ENCODE data around the gene STRA8.
"Not testable (repeated sequence)": the region's sequence is repeated elsewhere in the genome, so short reads cannot be mapped to it uniquely, and the experiment has no call there.

STRA8 gene

DNA sequence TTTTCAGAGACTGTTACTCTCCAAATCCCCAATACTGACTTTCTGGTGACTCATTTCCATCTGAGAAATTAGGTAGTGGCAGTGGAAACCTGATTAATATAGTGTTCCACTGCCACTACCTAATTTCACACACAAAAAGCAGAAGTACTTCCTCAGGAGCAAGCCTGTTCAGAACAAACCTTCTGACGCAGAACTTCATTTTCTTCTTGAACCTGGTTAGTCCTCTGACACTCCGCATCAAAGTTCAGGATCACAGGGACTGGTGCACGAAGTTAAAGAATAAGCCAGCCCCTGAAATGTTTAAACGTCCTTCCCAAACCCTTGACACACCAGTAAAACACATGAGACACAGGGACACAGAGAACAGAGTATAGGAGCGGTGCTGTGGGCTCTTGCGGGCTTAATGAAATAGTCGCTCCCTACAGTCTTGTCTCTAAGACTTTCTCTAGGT lies 26.7 kb upstream of the STRA8 start:
- DNase-seq, result no peak

DNA sequence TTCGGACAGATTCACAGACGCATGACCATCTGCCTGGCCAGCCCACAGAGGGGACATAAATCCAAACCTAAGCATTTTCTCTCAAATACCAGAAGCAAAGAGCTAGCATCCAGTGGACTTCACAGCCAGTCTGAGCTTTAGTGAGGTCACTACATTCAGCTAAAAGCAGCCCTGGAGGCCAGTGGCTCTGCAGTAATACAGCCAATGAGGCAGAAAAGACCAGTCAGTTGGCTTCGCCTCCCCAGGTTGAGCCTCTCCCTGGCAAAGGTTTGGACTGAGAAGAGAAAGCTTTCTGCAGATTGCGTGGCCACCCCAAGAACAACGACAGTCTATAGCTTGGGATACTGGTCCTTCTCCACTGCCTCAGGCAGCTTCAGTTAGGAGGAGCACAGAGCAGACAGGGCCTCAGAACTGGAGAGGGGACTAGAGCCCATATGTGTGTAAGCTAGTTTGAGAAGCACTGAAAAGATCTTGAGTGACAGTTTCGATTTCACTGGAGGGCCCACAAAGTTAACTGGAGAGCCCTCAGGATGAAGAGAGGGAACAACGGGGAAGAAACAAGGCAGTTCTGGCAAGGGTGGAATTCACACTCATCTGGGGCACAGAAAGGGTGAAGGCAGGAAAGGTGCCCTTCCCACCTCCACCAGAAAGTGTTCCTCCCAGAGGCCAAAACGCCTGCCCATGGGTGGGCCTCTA lies 26.1 kb upstream of the STRA8 start:
- DNase-seq, result no peak

DNA sequence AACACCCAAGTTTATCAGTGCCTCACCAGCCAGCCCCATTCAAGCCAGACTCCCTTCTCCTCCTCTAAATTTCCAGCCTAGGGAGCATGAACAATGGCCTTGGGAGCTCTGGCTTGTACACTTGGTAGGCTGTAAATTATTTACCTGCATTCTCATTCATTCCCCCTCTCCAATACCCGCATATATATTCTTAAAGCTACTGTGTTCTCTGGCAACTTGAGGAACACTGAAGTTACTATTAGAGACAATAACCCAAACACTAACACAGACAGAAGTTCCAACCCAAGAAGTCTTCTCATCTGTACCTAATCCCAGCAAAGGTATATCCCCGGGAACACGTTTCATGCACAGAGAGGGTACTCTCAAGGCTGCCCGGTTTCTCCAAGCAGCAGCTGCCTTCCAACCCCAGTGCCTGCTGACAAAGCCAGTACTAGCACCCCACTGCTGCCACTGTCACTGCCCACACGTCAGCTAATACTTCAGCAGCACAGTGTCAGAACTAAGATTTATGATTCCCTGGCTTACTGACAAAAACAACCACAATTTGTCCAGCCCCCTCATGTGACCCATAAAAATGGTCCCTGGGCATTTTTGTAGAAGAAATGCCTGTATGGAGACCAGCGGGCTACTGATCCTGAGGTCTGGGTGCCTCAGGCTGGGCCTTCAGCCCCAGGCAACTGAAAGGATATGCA lies 25.4 kb upstream of the STRA8 start:
- DNase-seq, result no peak

- DNase-seq, result no peak
Observed at GRCh38 chr7:135209225-135209834, 24.3 kb upstream of the STRA8 start.

GRCh38 chr7:135210888-135211178 lies 22.8 kb upstream of the STRA8 start:
- peak; percentile 29 for DNase-seq

DNA sequence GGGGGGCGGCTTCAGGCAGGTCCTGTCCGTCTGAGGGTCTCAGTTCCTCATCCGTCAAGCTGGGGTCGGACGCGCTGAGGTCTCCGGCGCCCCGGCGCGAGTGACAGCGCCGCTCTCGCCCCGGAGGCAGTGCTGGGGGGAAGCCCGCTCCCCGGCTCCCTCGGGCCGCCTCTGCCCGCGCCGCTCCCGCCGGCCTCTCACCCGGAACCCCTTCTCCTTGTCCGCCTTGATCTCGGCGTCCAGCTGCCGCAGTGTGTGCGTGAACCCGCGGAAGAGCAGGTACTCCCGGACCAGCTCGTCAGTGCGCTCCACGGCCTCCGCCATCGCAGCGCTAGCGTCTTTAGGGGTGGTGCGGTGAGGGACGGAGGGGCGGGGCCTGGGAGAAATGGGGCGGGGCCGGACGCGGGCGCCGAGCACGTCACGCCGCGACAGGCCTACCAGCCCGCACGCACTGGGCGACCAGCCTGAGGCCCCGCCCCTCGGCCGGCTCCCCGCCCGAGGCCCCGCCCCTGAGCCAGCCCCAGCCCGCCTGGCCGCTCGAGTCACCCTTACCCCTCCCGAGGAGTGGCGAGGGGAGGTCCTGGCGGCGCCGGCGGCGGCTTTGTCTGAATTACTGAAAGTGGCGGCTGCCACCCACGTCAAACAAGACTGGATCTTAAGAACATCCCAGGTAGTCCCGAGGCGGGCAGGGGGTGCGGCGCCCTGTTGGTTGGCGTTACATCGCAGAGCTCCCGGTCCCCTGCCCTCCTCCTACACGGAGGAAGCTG lies 22.3 kb upstream of the STRA8 start, which contains the start of gene WDR91:
Gene WDR91 (minus strand): TSS at position 348 of the 767 bp plus-strand sequence. CDS start 24 bp downstream, at position 324.
- DNase-seq, result peak; percentile 91

DNA sequence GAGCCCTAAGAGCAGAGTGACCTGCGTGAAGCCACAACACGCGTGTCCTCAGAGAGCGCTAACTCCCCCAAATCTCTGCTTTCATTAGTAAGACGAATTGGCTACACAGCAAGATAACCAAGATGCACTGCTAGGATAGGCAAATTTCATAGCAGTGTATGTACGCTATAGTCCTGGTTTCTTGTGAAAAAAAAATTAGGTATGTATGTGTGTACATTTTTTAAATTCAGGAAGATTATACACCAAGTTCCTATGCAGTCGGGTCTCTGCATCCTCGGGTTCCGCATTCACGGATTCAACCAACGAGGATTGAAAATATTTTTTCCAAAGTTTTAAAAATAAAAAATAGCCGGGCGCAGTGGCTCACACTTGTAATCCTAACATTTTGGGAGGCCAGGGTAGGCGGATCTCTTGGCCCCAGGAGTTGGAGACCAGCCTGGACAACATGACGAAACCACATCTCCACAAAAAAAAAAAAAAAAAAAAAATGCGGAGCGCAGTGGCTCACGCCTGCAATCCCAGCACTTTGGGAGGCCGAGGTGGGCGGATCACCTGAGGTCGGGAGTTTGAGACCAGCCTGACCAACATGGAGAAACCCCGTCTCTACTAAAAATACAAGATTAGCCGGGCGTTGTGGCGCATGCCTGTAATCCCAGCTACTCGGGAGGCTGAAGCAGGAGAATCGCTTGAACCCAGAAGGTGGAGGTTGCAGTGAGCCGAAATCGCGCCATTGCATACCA lies 21.5 kb upstream of the STRA8 start:
- DNase-seq, result not testable (repeated sequence)

GRCh38 chr7:135213831-135214230 lies 19.8 kb upstream of the STRA8 start:
- DNase-seq, result no peak

DNA sequence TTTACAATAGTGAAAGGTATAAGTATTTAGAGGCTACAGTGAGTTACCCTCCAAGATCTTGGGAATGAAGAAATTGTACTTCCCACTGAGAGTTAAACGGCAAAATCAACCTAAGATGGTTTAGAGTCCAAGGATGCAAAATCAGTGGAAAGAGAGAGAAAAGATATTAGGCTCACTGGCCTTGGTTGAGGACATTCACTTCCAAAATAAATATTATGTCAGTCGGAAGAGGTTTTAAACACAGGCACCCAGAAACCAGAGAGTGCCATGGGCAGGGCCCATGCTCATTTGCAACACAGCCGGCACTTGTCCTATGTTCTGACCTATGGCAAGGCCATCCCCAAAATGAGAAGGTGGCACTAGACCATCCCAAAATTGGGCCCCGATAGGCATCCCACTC lies 18.5 kb upstream of the STRA8 start:
- no peak for DNase-seq

DNA sequence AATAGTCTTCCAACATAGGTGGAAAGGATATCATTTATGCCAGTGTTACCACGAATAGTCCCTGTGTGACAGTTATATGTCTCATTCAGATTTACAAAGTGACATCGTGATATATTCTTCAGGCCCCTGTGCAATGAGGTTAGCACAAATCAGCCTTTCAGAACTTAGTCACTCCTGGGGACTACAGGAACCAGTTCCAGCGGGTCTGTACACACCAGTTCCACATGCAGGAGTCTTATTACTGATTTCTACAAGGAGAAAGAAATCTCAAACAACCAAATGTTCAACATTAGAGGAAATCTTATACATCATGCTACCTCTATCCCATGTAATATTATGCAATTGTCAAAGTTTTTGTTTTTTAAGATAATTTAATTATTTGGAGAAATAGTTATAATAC lies 17.9 kb upstream of the STRA8 start:
- no peak for DNase-seq

- DNase-seq, result no peak
Observed at GRCh38 chr7:135217645-135218509, 15.8 kb upstream of the STRA8 start.

DNA sequence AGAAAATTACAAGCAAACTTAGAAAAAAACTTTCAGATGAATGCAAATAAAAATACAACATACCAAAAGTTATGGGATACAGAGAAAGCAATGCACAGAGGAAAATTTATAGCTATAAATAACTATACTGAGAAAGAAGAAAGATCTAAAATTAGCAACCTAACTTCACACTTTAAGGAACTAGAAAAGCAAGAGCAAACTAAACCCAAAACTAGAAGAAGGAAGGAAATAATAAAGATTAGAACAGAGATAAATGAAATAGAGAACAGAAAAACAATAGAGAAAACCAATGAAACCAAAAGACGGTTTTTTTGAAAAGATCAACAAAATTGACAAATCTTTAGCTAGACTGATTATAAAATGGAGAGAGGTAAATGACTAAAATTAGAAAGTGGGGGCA lies 9.6 kb upstream of the STRA8 start:
- no peak for DNase-seq

DNA sequence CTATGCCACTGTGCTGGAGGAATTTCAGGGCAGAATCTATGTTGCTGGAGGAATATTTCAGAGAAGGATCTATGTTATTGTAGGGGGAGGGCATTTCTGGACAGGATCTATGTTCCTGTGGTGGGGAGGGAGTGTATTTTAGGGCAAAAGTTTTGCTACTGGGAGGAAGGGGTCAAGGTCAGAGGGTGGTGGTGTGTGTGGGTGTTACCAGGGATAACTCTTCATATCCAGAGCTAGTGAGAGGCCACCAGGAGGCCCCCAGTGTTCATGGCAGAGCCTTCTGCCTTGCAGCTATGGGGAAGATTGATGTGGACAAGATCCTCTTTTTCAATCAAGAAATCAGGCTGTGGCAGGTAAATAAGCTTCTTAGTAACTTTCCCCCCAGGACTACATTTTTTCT lies 2.0 kb upstream of the STRA8 start:
- DNase-seq, result no peak

DNA sequence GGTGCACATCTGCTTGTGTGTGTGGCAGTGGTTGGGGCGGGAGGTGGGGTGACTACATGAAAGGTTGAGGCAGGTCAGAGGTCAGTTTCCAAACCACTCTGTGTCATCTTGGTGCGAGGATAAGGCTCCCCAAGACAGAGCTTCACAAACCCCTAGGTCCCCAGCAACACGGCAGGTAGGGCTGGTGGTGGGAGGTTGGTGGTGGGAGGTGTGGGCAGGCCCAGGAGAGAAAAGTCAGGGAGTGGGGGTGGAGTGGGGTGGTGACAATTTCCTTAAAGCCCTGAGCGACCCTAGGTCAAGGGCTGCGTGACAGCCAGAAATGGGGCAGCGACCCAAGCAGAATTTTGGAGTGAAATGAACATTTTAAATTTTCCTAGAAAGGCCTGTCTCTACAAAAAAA lies 1.6 kb upstream of the STRA8 start:
- no peak for DNase-seq

DNA sequence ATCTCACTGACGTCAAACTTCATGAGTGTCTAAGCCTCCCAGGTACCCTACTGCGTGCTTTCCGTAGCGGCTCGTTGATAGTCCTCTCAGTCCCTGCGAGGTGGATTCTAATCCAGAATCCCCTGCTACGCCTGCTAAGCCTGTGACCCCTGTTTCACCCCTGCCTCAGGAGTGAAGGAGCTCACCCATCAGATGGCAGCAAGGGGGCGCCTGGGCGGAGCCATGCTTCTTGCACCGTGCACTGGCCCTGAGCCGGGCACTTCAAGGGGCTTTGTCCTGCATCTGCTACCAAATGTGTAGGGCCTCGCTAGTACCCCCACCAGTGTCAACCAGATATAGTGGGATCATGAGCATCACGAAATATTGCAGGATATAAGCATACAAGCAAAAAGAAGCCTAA lies 918 bp upstream of the STRA8 start:
- DNase-seq, result no peak

GRCh38 chr7:135234095-135234494 lies 457 bp downstream of the STRA8 start:
- DNase-seq, result not testable (repeated sequence)

- no peak for DNase-seq
Observed at GRCh38 chr7:135234727-135235126, 1.1 kb downstream of the STRA8 start.

GRCh38 chr7:135235841-135236240 lies 2.2 kb downstream of the STRA8 start:
- DNase-seq, result no peak

DNA sequence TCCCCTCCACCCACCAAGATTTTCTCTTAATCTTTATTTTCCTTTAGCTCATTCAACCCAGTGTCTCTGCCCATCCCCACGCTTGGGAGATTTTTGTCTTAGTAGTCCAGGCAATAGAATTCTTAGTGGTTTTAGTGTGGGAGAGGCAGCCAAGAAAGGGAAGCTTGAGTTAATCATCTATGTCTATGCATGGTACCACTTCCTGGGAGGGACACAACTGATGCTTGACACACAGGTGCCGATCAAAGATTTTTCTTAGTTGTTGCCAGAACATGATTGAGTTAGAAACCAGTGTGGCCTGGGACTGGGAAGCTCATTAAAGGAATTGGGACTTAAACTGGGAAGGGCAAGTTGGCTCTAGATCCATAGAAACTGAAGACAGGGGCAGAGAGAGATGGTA lies 3.1 kb downstream of the STRA8 start:
- DNase-seq, result no peak

DNA sequence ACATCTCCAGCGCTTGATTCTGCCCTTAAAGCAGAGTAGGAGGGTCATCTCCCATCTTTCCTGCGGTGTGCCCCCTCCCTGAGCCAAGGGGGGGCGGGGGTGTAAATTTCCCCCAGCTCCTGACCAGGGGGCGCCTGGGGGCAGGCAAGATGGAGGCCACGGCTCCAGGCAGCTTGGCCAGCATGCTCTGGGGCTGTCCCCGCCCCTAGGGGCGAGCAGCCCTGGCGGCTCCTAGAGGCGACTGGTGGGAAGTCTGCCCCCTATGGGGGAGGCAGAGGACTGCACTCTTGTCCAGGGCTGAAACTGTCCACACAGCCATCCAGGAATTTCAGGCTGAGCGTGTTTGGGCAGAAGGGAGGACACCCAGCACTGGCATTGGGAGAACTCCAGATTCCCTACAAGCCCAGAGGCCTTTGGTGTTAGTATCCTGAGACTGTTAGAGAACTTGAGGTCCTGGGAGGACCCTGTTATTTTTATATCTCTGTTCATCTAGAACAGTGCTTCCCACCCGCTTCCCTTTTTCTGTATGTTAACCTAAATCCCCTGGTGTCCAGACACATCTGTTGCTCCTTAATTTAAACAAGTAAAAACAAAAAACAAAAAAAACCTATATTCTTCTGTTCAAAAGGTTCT lies 4.6 kb downstream of the STRA8 start:
- DNase-seq, result no peak

DNA sequence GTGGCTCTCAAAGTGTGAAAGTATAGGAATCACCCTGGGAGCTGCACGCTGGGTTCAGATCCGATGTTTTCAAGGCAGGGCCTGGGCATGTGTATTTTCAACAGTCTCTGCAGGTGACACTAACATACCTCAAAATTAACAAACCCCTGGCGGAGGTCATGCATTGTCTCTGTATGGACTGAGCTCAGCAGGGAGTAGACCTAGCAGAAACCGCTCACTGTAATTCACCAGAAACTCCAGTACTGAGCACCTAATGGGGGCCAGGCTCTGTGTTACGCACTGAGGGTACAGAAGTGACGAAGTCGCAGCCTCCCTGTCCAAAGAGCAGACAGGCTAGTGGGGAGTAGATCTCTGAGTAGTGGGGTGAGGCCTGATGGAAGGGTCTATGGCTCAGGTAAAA lies 5.6 kb downstream of the STRA8 start:
- no peak for DNase-seq

All from DMS79 treated with DMSO at 0.1 percent for 48 hours (cell line).